NK-92 (cell line): ENCODE measurements around the gene MAP3K15.

Source experiments
- DNase-seq: peaks from one replicate; lab custom pipeline; 2025; ENCODE audit not compliant: unreplicated experiment; lab: John Stamatoyannopoulos, UW

The MAP3K15 gene, protein sequence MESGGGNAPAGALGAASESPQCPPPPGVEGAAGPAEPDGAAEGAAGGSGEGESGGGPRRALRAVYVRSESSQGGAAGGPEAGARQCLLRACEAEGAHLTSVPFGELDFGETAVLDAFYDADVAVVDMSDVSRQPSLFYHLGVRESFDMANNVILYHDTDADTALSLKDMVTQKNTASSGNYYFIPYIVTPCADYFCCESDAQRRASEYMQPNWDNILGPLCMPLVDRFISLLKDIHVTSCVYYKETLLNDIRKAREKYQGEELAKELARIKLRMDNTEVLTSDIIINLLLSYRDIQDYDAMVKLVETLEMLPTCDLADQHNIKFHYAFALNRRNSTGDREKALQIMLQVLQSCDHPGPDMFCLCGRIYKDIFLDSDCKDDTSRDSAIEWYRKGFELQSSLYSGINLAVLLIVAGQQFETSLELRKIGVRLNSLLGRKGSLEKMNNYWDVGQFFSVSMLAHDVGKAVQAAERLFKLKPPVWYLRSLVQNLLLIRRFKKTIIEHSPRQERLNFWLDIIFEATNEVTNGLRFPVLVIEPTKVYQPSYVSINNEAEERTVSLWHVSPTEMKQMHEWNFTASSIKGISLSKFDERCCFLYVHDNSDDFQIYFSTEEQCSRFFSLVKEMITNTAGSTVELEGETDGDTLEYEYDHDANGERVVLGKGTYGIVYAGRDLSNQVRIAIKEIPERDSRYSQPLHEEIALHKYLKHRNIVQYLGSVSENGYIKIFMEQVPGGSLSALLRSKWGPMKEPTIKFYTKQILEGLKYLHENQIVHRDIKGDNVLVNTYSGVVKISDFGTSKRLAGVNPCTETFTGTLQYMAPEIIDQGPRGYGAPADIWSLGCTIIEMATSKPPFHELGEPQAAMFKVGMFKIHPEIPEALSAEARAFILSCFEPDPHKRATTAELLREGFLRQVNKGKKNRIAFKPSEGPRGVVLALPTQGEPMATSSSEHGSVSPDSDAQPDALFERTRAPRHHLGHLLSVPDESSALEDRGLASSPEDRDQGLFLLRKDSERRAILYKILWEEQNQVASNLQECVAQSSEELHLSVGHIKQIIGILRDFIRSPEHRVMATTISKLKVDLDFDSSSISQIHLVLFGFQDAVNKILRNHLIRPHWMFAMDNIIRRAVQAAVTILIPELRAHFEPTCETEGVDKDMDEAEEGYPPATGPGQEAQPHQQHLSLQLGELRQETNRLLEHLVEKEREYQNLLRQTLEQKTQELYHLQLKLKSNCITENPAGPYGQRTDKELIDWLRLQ (N-terminal part only)

DNA sequence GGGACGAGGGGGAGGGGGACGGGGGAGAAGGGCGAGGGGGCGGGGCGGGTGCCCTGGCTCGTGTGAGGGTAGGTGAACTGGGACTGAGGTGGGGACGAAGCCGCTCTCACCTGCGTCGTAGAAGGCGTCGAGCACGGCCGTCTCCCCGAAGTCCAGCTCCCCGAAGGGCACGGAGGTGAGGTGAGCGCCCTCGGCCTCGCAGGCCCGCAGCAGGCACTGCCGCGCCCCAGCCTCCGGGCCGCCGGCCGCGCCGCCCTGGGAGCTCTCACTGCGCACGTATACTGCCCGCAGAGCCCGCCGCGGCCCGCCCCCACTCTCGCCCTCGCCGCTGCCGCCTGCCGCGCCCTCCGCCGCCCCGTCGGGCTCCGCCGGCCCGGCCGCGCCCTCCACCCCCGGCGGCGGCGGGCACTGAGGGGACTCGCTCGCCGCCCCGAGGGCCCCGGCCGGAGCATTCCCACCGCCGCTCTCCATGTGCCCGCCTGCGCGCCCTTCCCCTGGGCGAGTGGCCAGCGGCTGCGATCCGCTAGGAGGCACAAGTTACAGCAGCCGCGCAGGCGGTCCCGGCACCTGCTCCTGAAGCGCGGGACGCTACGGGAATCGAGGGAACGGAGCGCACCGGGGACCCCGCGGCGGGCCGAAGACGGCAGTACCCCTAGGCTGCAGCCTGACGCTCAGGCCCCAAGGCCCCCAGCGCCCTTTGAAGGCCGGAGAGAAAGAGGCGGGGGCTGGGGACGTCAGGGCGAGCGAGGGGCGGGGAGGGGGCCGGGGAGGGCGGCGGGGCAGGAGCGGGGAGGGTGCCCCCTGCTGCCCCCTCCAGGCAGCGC, at the start of gene MAP3K15:
TSS of gene MAP3K15 (minus strand) at position 718 of the 824 bp plus-strand sequence. CDS start at position 471, 247 bp downstream.
- no peak for DNase-seq

DNA sequence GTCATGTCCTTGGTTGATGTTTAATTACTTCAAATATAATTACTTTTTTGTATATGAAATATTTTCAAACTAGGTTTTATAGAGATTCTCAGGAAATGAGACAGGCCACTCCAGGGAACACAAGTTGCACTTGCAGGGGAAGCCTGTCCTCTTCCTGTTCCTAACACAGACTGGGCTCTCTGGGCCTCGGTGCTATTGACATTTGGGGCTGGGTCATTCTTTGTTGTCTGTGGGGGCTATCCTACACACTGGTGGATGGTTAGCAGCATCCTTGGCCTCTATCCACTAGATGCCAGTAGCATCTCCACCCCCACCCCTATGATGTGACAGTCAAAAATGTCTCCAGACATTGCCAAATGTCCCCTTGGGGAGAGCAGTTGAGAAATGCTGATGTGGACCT, 49.3 kb upstream of the MAP3K15 start:
- DNase-seq = no peak

DNA sequence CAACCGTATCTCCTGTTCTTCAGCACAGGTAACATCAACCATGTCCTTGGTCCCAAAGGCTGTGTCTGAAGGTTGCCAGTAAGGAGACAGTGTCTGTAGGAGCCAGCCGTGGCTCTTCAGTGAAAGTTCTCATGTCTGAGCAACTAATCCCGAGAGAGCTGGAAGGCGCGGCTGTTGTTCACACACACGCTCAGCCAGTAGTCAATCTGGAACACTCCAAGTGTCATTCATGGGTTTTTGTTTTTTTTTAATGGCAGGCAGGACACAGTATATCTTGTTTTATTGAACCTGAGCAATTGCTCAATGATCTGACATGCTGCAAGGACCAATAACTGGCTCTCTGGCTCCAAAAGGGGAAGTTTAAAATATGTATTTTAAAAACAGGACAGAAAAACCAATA, 48.4 kb upstream of the MAP3K15 start:
- no peak for DNase-seq

DNA sequence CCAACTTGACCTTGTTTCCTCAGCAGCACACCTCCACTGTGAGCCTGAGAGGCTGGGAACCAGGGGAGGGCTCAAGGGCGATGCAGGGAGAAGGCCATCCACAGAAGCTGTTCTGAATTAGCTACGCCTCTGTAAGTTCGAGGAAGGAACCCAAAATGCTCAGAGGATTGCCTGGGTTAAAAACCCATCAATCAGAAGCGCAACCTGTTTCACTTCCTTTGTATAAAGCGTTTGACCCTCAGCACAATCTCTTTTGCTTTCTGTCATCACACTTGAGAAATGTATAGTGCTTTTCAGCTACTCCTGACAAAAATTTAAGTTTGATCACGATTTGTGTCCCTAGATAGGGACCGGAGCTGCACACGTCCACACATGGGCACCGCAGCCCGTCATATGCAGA, 48.0 kb upstream of the MAP3K15 start:
- DNase-seq = no peak

DNA sequence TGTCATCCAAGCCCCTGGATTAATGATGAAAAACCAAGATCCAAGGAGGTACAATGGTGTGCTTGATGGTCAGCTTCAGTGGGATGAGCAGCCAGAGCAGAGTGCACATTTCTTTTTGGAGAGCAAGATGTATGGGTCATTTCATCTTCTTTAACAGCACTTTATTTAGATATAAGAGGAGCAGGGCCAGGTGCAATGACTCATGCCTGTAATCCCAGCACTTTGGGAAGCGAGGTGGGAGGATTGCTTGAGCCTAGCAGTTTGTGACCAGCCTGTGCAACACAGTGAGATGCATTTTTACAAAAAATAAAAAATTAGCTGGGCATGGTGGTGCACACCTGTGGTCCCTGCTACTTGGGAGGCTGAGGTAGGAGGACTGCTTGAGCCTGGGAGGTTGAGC, 45.3 kb upstream of the MAP3K15 start:
- DNase-seq = no peak

DNA sequence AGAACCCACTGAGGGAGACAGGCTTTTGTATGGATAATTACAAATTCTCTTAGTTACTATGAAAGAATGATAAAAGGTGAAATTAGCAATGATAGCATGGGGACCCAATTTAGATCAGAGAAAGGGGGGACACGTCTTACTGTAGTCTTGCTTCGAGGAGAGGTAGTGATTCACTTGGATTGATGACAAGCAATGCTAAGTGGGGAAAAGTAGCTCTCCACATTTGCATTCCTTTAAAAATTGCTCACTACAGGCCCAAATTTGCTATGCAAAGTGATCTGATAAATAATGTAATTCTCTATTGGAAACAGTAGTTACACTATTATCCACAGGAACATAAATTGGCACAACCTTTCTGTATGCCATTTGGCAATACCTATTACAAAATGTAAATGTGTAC, 42.5 kb upstream of the MAP3K15 start:
- no peak for DNase-seq

DNA sequence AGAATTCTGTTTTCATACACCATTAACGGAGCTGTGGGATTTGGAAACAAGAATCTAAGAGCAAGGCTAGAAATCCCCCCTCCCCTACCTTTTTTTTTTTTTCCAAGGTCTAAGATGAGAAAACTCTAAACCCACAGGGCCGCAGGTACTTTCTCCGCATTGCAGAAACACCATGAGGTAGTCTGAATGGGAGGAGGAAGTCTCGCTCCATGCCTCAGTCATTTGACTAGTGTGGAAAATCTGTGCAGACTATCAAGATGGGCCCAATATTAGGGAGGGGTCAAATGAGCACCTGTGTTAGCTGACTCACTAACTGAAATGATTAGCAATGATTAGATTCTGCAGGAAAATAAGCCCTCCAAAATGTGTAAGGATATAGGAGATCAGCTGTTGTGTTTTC, 40.9 kb upstream of the MAP3K15 start:
- no peak for DNase-seq

DNA sequence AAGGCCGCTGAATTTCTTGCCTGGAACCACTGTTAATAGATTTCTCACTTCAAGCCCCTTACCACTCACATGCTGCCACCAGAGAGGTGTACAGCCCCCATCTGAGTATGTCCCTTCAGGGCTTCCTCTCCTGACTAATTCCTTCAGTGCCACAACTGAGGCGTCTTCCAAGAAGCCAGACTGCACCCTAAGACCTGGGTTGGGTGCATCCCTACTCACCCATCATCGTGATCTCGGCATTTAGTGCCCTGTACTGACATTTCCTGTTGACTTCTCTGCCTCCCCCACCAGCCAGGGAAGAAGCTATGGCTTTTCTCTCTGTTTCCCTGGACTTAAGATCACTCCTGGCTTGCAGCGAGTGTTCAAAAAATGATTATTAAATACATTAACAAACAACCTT, 40.4 kb upstream of the MAP3K15 start:
- no peak for DNase-seq

DNA sequence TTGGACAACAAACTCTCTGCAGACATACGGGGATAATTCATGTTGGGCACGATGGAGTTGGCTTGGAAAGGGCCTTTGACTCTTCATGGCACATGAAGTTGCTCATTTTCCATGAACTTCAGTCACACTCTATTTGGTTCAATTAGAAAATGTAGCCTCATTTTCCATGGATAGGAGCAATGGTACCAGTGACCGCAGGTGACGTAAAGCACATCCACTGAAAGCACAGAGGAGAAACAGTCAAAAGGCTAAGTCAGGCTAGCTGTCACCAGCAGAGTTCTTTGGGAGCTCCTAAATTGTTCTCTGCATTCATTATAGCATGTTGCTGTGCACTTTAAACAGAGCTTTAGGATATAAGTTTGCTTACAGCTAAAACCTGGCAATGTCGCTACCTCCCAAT, 39.9 kb upstream of the MAP3K15 start:
- DNase-seq = no peak

DNA sequence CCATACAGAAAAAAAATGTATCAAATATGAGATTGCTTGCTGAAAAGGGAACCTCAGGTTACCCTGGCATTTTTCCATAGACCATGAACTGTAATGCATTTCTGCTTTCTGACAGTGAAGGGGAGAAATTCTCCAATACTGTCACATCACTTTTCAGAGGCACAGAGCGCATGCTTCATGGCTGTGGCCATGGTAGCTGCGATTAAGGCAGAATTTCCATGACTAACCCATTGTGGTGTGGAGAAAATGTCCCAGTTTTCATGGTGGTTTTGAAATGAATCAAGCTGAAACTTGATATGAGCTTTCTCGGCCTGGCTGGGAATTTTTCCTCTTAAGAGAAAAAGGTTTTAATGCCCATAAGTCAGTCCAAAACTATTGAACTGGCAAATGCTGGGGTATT, 39.5 kb upstream of the MAP3K15 start:
- no peak for DNase-seq

DNA sequence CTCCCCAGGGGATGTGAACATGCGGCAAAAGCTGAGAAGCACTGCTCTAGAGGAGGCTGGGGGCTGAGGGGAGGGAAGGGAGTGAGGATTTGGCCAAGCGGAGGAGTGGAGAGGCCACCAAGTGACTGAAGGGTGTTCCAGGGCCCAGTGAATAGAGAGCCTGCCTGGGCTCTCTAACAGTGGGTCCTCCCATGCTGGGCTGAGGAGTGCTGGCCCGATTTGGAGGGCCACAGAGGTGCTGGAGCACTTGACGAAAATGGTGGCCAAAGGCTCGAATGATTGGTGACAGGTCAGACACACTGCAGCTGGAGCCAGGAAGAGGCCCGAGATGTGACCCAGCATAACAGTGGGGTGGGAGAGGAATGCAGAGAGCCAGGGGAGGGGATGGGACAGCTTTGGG, 37.5 kb upstream of the MAP3K15 start:
- no peak for DNase-seq

DNA sequence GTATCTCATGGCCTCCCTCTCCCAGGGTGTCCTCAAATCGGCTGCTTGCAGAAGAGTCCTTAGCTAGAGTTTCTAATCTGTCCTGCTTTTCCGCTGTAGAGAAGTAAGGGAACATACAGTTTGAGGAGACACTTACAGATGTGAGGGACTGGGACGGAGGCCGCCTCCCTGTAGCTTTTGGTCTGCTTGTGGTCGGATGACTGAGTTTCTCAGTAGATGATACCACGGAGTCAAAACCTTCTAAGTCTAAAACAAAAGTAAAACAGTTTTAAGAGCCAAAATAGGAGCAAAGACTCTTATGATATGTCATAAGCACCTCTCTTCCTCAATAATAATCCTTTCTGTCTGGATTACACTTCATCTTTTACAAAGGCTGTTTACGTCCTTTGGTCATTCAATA, 34.5 kb upstream of the MAP3K15 start:
- no peak for DNase-seq

DNA sequence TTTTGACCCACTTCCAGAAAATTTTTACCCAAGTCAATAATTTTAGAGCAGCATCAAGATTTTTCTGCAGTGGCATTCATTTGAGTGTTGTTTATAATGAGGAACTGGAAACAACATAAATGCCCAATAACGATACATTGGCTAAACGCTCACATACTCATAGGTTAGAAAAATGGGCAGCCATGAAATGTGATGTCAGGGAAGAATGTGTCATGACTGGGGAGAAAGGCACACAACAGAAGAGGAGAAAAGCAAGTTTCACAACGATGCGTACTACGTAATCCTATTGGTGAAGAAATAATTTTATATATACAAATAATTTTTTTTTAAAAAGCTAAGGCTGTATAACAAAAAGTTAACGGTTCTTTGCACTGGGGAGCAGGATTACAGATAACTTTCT, 33.6 kb upstream of the MAP3K15 start:
- no peak for DNase-seq

DNA sequence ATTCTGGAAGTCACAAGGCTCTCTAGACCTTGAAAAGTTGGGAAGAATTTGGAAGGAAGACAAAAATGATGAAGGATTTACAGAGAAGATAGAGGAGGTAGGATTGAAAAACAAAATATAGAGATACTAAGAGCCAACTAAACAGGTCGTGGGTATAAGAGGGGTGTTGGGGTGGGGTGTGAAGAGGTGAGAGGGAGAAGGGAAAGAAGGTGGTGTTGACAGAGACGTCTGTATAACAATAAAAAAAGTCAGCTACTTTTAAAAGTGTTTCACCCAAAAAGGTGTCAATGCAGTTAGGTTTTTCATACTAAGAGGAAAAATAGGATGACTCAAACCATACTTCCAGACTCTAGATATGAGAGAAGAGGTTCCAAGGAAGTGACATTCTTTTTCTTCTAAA, 33.0 kb upstream of the MAP3K15 start:
- DNase-seq = no peak

DNA sequence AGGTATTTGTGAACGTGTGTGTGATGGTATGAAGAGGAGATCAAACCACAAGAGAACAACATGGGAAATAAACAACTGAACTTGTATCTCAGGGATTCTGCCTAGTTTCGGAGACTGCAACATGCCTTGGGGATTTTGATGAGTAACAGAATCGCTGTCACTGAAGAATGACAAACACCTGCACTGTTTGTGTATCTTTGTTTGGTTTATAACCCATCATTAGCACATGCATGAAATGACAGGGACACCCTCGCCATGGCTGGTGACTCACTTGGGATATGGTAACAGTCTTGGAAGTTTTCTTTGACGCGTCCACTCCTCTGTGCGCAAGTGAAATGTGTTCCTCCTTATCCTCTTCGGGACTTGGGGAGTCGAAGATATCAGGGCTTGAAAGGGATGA, 30.3 kb upstream of the MAP3K15 start:
- DNase-seq = no peak

DNA sequence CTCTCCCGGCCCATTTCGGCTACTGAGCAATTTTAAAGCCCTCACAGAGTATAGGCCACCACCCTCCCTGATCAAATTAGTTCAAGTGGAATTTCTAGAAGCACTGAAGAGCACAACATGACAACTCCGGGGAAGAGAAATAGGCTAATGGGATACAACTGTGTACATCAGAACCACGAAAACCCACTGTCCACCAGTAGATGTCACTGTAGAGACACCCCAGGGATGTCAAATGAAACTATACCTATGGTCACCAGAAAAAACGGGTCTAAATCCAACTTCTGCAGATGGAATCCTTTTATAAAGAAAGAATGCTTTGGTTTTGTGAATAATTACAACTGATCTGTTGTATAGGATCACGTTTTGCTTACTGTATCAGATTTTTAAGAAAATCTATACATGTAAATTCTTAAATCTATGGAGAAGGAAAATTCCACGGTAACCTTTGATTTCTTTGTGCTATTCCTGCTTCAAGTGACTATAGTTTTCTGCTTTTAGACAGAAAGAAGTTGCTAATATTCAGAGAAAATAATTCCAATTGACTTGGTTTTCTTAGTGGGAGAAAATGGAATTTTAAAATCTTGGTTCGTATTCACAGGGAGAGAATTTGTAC, 29.5 kb upstream of the MAP3K15 start:
- DNase-seq = no peak

DNA sequence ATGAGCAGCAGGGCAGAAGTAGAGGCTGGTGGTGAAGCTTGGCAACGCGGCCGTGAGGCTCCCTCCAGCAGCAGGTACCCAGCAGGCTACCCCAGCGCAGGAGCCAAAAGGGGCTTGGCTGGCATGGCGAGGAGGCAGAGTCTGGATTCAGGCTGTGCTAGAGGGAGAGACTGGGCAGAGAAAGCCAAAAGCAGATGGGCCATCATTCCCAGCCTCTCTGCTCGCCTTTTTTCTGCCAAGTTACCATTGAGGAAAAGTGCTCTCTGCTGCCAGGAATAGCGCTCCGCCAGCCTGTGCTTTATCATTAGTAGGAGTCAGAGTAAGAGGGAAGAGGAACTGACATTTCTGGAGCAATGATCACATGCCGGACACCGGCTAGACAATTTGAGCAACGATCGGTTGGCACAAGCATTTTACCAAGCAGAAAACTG, 28.7 kb upstream of the MAP3K15 start:
- DNase-seq = no peak

DNA sequence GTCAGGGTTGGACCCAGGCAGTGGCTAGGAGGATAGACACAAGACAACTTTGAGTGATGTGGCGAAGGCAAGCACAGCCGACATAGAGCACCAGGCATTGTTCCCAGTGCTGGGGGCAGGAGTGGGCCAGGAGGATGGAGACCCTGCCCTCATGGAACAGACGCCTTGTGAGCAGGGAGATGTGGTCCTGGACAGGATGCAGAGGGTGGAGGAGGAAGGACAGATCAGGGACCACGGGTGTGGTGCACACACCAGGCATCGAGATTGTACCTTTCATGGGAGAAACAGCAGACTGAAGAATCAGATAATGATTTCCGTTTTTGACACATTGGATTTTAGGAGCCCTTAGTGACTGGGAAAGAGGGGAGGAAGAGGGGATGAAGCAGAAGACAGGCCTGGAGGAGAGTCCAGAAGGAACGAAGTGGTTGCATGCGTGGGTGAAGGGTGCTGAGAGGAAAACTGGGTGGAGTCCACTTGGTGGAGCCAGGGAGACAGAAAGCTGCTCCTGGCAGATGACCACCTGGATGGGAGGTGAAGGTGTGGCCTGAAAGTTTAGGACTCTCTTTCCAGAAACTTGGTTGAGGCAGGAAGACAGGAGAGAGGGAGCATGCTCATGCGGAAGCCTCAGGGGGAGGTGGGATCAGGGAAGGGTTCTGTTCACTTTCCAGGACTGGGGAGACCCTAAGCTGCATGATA, 27.9 kb upstream of the MAP3K15 start:
- DNase-seq = no peak

DNA sequence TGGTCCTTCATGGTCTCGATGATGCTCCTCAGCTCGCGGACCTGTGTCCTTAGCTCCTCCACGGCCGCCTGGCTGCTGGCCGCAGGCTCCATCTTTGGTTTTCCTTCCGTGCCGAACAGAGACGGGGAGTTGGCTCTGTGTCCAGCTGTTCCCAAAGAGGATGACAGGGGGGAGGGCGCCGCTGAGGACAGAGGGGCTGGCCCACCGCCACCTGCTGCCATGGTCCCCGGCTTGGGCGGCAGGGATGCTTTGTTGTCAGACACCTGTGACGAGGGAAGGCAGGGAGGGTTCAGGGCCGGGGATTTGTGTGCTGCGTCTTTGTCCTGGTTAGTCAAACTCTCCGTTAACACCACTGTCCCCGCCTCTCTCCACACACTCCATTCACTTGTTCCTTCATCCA, 26.6 kb upstream of the MAP3K15 start:
- no peak for DNase-seq

DNA sequence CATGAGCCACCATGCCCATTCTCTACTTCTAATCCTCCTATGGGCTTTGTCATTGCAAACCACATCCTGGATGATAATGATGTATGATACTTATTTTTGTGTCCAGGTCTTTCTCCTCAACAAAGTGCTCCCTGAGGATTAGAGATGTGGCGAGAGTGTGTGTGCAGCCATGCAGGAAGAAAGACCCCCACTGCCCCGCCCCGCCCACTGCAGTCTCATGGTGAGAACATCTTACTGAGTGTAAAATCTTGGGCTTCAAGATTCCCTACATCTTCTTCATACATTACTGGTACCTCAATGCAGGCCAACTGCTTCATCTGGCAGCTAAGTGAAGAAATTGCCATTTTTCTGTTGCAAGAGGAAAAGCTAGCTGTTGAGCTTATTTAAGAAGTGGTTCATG, 25.9 kb upstream of the MAP3K15 start:
- DNase-seq = no peak
